K562 (cell line): ENCODE data around the gene PRKD1. TPM values are rescaled to one million over a fixed set of nuclear protein-coding genes. Genes with fewer than 3 reads are reported as not detected.

Experiments used
- ATF1 ChIP-seq, 2 experiments: fragments of 450-650 bp in 1 of 2; IDR thresholded peaks; 2 replicates each; pipeline ENCODE4 v1.6.1; 2016; ENCODE audit warnings: missing compliant biosample characterization in 1 of 2, missing genetic modification characterization in 1 of 2
- CBFA2T2 ChIP-seq: fragments of 450-650 bp; conservative IDR thresholded peaks from 2 replicates; pipeline ENCODE4 v1.6.1; 2017; ENCODE audit warnings: mild to moderate bottlenecking
- DPF2 ChIP-seq: fragments of 450-650 bp; IDR thresholded peaks from 2 replicates; pipeline ENCODE4 v1.6.1; 2016
- ETV5 ChIP-seq: sonication (generic); formaldehyde crosslinking; IDR thresholded peaks from 2 replicates; pipeline ENCODE4 v1.4.0; 2020; ENCODE audit warnings: low read depth, mild to moderate bottlenecking, missing genetic modification reagents
- FOXK2 ChIP-seq, 2 experiments: fragments of 450-650 bp; IDR thresholded peaks in 1 of 2; conservative IDR thresholded peaks in 1 of 2; 2 replicates each; pipeline ENCODE4 v1.6.1; 2016; ENCODE audit warnings: low read depth in 2 of 2, mild to moderate bottlenecking in 1 of 2
- HES1 ChIP-seq: fragments of 450-650 bp; IDR thresholded peaks from 2 replicates; pipeline ENCODE4 v1.6.1; 2016; ENCODE audit warnings: low read depth, mild to moderate bottlenecking, moderate library complexity
- IRF9 ChIP-seq: fragments of 450-650 bp; IDR thresholded peaks from 2 replicates; pipeline ENCODE4 v1.6.1; 2016; ENCODE audit warnings: missing biosample characterization, missing genetic modification characterization
- KHSRP ChIP-seq: fragments of 450-650 bp; IDR thresholded peaks from 2 replicates; pipeline ENCODE4 v1.6.1; 2017
- MCM5 ChIP-seq: fragments of 450-650 bp; IDR thresholded peaks from 2 replicates; pipeline ENCODE4 v1.6.1; 2016; ENCODE audit warnings: low read depth
- NKRF ChIP-seq: fragments of 450-650 bp; IDR thresholded peaks from 2 replicates; pipeline ENCODE4 v1.6.1; 2016; ENCODE audit warnings: borderline replicate concordance
- NR2F6 ChIP-seq: fragments of 450-650 bp; formaldehyde crosslinking; IDR thresholded peaks from 2 replicates; pipeline ENCODE4 v1.4.0; 2020; ENCODE audit warnings: mild to moderate bottlenecking
- OTX1 ChIP-seq: fragments of 450-650 bp; formaldehyde crosslinking; IDR thresholded peaks from 2 replicates; pipeline ENCODE4 v1.4.0; 2022; ENCODE audit warnings: mild to moderate bottlenecking
- RBM25 ChIP-seq: fragments of 200-400 bp; formaldehyde crosslinking; IDR thresholded peaks from 2 replicates; pipeline ENCODE4 v1.6.1; 2018; ENCODE audit warnings: low read length, low read depth, moderate library complexity; ENCODE audit not compliant: severe bottlenecking
- SAP30 ChIP-seq: fragments of 200-600 bp; sonication (generic); IDR thresholded peaks from 2 replicates; pipeline ENCODE4 v1.6.1; 2012; ENCODE audit warnings: borderline replicate concordance, low read depth, mild to moderate bottlenecking, moderate library complexity, low read length, control low read depth, inconsistent platforms; ENCODE audit not compliant: insufficient read depth, poor library complexity, severe bottlenecking
- SIN3A ChIP-seq, 2 experiments: fragments of 150-350 bp in 1 of 2; IDR thresholded peaks; 2 replicates each; pipeline ENCODE4 v1.6.1; 2011 to 2016; ENCODE audit warnings: borderline replicate concordance in 2 of 2, low read depth in 2 of 2, low read length in 2 of 2, mild to moderate bottlenecking in 2 of 2, moderate library complexity in 2 of 2; ENCODE audit not compliant: control insufficient read depth in 1 of 2
- ZKSCAN8 ChIP-seq: fragments of 200-800 bp; sonication (Bioruptor generic); IDR thresholded peaks from 2 replicates; pipeline ENCODE4 v1.6.1; 2016; ENCODE audit warnings: missing genetic modification characterization, missing compliant biosample characterization
- ZNF224 ChIP-seq: sonication (generic); formaldehyde crosslinking; IDR thresholded peaks from 2 replicates; pipeline ENCODE4 v1.8.0; 2022; ENCODE audit warnings: mild to moderate bottlenecking, missing genetic modification reagents
- ZNF253 ChIP-seq: fragments of 250-450 bp; sonication (Bioruptor Pico); conservative IDR thresholded peaks from 2 replicates; pipeline ENCODE4 v1.6.1; 2021; ENCODE audit warnings: mild to moderate bottlenecking
- ZNF75A ChIP-seq: fragments of 450-650 bp; formaldehyde crosslinking; IDR thresholded peaks from 2 replicates; pipeline ENCODE4 v1.4.0; 2020; ENCODE audit warnings: mild to moderate bottlenecking
- polyA plus RNA-seq, 8 experiments: library from polyadenylated mRNA; depleted of rRNA in 4 of 8; stranded (reverse) in 5 of 8; unstranded in 3 of 8; fragments of >200 nt; fragmentation: Nextera tagmentation in 2 of 8; fragmentation: Illumina TruSeq in 1 of 8; extraction: Ambion mirVana in 2 of 8; extraction: Trizol in 1 of 8; gene quantifications; 2 replicates each; pipeline versions ENCODE4 v1.2.1 to v1.2.3, GENCODE V29; 2011 to 2014; ENCODE audit warnings: inconsistent platforms in 1 of 8, missing spikeins in 1 of 8
- total RNA-seq, 7 experiments: library from RNA; depleted of rRNA in 6 of 7; stranded (reverse); fragments of >200 nt in 6 of 7; fragmentation: Illumina TruSeq in 2 of 7; extraction: Trizol in 2 of 7; gene quantifications; 2 replicates each; pipeline versions ENCODE4 v1.2.1 to v1.2.3, GENCODE V29; 2011 to 2021; ENCODE audit warnings: low replicate concordance in 1 of 7
- TF ChIP-seq, protein P1 (sequence below): sonication (generic); formaldehyde crosslinking; IDR thresholded peaks from 2 replicates; pipeline ENCODE4 v1.8.0; 2023; ENCODE audit warnings: mild to moderate bottlenecking, missing genetic modification reagents

Gene PRKD1
- total and polyA plus RNA-seq, 9 of the 15 experiments (the other 6 are each of a cell fraction or from before 2014, with no cell fraction given) = 0.04 to 0.25 (median 0.13) TPM; not detected in 1

GRCh38 chr14:29650554-29651269, 276.9 kb downstream of the PRKD1 start (continued):
- TF ChIP-seq, protein P1, sequence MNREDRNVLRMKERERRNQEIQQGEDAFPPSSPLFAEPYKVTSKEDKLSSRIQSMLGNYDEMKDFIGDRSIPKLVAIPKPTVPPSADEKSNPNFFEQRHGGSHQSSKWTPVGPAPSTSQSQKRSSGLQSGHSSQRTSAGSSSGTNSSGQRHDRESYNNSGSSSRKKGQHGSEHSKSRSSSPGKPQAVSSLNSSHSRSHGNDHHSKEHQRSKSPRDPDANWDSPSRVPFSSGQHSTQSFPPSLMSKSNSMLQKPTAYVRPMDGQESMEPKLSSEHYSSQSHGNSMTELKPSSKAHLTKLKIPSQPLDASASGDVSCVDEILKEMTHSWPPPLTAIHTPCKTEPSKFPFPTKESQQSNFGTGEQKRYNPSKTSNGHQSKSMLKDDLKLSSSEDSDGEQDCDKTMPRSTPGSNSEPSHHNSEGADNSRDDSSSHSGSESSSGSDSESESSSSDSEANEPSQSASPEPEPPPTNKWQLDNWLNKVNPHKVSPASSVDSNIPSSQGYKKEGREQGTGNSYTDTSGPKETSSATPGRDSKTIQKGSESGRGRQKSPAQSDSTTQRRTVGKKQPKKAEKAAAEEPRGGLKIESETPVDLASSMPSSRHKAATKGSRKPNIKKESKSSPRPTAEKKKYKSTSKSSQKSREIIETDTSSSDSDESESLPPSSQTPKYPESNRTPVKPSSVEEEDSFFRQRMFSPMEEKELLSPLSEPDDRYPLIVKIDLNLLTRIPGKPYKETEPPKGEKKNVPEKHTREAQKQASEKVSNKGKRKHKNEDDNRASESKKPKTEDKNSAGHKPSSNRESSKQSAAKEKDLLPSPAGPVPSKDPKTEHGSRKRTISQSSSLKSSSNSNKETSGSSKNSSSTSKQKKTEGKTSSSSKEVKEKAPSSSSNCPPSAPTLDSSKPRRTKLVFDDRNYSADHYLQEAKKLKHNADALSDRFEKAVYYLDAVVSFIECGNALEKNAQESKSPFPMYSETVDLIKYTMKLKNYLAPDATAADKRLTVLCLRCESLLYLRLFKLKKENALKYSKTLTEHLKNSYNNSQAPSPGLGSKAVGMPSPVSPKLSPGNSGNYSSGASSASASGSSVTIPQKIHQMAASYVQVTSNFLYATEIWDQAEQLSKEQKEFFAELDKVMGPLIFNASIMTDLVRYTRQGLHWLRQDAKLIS (CRISPR knock-in tag) = no peak
- TF ChIP-seq IRF9 (tag) (no peak), NKRF (no peak), DPF2 (peak; percentile 86), ZNF224 (CRISPR knock-in tag) (no peak), OTX1 (CRISPR knock-in tag) (no peak), ZNF75A (CRISPR knock-in tag) (no peak), CBFA2T2 (peak; percentile 95), ZKSCAN8 (CRISPR knock-in tag) (no peak), NR2F6 (CRISPR knock-in tag) (no peak), KHSRP (0 out of 2 replicates have a peak, but pooled peaks have one; percentile 29), HES1 (no peak), MCM5 (no peak), ZNF253 (CRISPR knock-in tag) (no peak), FOXK2 (conservative IDR thresholded peaks at IDR 0.05 in 1 of 2, IDR thresholded peaks at IDR 0.05 in 1 of 2; ENCODE audit: low read depth in 2 of 2) (no peak; a peak in 1 of 4 replicates), ETV5 (CRISPR knock-in tag) (no peak), RBM25 (no peak), ATF1 (CRISPR knock-in tag; IDR thresholded peaks at IDR 0.05) (no peak), ATF1 (tag; IDR thresholded peaks at IDR 0.05) (peak; percentile 37; the same call in 1 of the 2 replicates), SIN3A (IDR thresholded peaks at IDR 0.05; ENCODE audit: borderline replicate concordance in 2 of 2, control insufficient read depth in 1 of 2, low read depth in 2 of 2, low read length in 2 of 2) (no peak), SAP30 (no peak)
